ENCODE measurements around the gene KIAA1671.

Gene KIAA1671

DNA sequence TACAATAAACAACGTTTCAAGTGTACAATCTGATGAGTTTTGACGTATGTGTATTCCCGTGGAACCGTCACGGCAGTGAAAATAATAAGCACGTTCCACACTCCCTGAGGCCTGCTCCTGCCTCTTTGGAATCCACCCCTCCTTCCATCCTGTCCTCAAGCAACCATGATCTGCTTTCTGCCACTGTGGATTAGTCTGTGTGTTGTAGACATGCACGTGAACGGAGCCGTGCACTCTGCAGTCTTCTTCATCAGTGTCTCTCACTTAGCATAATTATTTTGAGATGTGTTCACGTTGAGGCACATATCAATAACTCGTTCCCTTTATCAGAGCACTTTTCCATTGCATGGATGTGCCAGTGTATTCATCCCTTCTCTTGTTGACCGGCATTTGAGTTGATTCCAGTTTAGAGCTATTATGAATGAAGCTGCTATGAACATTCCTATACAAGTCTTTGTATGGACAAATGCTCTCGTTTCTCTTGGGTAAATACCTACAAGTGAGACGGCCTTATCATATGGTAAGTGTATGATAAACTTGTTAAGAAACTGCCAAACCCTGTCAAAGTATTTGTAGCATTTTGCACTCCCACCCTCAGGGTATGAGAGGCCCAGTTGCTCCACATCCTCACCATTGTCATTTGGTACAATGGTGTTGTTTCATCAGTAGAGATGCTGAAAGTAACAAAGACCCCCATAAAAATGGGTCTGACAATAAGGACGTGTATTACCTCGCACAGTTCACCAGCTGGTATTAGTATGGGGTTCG, 144.3 kb downstream of the KIAA1671 start:
- no peak for DNase-seq

DNA sequence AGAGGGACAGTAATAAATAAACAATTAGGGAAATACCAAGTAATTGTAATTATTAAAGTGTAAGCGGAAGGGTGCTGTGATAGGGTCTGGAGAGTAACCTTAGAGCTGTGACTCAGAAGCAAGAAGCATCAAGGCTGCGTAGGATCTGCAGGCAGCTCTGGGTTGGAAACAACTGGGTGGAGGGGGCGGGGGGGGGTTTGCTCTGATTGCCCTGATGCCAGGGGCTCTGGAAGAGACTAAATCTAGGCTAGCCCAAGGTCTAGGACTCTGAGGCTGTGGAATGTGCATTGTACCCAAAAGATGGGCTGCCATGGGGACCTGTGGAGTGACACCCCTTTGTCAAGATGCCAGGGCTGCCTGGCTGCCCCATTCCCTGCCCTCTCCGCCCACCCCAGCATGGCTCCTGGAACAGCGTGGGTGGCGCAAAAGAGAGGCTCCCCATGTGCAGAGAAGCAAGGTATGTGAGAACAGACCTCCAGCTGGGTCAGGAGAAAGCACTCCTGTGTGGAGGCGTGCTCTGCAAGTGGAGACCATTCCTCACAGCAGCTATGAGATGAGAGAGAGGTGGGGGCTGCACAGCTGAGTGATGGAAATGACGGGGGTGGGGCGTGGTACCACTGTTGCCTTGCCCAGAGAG, 146.0 kb downstream of the KIAA1671 start:
- no peak for DNase-seq

DNA sequence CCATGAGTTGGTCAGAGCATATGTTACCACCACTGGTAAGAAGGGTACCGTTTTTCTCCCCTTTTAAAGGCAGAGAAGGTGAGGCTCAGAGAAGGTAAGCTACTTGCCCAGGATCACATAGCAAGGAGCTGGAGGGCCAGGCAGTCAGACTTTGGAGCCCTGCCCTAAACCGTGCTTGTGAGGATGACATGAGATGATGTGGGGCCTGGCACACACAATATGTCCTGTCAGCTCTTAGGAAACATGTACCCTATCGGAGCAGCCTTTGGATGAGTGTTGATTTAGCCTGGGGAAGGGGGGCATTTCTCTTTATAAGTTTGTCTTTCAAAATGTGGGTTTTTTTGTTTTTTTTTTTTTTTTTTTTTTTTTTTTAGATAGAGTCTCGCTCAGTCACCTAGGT, 146.7 kb downstream of the KIAA1671 start:
- no peak for DNase-seq

DNA sequence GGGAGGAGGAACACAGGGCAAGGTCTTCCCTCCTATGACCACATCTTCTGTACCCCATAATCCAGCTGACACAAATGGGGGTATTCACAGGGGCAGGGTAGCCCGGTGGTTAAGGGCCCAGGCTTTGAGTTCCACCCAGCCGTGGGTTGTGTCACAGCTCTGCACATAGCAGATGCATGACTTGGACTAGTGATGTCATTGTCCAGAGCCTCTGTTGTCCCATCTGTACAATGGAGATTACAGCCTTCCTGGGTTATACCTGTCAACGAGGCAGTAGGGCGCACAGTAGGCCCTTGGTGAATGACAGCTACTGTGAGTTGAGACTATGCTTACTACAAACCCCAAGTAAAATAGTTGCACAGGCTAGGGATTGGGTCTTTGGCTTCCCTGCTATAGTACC, 147.9 kb downstream of the KIAA1671 start:
- no peak for DNase-seq

DNA sequence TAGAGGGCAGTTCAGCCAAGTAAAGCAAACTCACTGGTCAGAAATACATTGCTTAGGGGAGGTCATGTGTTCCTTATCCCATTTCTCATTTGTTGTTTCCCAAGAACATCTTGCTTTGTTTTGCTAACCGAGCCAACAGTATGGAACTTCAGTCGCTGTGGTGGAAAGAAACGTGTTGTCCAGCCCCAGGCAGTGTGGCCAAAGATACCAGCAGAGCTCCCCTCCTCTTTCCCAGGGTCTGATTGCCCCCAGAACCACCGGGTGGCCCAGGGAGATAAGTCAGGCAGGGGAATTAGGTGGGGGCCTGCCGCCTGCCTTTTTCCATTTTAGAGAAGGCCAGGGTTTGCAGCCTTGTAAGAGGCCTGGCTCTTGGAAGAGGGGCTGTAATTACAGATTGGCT, 148.4 kb downstream of the KIAA1671 start:
- no peak for DNase-seq

DNA sequence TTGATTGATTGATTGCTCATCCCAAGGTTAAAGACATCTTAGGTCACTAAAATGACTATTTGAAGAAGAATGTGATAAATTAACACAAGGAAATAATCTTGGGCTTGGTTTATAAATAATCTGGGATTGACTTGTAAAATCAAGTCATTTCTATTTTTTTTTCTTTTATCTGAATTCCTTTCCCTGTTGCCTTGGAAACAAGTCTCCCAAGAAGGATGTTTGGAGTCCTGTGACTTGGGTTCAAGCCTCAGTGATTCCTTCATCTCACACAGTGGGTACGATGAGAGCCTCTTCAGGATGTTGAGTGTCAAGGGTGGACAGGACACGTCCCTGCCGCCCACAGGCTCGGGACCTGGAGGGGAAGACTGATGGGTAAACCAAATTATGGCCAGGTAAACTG, 149.0 kb downstream of the KIAA1671 start:
- no peak for DNase-seq

DNA sequence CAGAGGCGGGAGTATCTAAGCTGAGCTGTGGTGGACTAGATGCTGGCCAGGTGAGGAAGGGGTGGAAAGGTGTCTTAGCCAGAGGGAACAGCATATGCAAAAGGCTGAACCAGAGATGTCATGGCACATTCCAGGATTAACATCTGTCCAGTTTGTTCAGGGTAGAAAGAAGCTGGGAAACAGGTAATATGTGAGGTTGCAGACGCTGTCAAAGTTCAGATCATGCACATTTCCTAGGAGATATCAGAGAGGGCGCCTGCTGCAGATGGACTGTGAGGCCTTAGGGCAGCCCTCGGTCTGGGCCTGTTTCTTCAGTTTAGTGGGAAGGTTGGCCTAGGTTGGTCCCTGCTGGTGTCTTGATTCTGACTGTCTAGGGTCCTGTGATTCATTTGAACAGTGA, 149.5 kb downstream of the KIAA1671 start:
- no peak for DNase-seq

DNA sequence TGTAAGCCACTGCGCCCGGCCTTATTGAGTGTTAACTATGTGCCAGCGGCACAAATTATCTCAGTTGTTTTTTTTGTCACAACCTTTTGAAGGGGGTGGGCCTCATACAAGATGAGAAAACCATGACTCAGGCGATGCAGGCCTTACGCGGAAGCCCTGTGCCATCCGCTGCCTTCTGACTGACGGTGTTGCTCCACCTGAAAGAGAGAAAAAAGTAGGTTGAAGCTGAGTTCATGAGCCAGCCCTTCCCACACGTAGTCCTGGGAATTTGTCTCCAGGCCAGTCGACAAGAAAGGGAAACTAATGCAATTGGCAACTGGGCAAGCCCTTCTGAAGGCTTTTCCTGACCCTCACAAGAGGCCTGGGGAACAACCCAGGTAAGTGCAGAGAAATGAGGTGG, 150.2 kb downstream of the KIAA1671 start:
- DNase-seq: no peak

DNA sequence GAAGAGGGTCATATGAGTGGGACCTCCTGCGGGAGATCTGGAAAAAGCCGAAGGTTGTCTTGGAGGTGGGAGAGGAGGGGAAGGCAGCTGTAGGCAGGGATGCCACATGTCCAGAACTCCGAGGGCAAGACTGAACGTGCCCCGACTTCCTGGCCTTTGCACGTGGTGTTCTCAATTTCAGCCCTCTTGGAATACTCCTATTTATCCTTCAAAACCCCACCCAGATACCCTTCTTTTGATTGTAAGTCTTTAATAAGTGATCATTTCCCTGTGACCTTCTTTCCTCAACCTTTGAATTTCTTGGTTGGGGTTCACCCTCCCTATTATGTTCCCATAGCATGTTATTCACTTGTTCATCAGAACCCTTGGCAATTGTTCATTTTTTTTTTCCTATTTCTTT, 151.9 kb downstream of the KIAA1671 start:
- no peak for DNase-seq

DNA sequence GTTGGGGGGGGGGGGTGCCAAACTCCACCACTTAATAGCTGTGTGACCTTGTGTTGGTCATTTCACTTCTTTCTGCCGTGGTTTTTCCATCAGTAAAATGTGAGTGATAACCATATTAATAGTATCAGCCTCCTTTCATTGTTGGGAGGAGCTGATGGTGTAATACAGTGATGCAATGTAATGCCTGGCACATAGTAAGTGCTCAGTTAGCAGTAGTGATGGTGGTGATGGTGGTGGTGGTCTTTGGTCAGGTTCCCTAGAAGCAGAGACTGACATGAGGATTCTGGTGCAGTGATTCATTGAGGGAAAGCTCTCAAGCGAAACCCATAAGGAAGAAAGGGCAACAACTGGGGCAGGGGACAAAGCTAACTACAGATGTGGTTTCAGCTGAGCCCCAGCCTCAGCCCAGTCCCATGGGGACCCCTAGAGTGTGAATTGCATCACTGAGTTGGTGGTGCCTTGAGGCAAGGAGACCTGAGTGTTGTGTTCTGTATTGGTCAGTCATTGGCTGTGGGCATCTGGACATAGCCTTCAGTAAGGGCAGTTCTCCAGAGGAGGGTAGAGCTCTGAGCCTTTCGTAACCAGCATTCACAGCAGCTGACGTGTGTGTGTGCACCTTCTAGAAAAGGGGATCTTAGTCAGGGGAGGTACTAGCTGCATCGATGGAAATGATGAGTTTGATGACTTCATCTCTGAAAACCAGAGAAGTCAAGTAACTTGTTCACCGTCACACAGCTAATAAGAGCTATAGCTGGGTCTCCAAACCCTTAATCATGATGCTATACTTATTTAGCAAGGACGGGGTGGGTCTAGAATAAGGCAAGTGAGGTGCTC, 153.5 kb downstream of the KIAA1671 start:
- DNase-seq: no peak

DNA sequence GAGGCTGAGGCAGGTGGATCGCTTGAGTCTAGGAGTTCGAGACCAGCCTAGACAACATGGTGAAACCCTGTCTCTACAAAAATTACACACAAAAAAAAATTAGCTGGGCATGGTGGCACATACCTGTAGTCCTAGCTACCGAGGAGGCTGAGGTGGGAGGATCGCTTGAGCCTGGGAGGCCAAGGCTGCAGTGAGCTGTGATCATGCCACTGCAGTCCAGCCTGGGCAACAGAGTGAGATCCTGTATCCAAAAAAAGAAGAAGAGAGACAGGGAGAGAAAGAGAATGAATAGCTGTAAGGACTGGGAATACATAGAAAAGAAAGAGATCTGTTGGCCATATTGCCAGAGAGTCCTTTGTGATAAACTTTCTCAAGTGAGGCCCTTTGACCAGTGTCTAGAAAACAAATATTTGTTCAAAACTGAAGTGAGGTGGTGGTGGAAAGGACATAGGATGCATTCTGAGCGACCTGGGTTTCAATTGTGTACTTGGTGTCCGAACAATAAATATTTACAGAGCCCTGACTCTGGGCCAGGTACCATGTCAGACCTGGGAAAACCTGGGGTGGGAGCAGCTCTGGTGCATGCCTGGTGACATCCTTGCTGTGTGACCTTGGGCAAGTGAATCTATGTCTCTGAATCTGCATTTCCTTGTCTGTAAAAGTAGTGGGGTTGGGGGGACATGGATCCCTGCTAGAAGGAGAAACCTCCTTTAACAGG, 157.5 kb downstream of the KIAA1671 start:
- DNase-seq: no peak

DNA sequence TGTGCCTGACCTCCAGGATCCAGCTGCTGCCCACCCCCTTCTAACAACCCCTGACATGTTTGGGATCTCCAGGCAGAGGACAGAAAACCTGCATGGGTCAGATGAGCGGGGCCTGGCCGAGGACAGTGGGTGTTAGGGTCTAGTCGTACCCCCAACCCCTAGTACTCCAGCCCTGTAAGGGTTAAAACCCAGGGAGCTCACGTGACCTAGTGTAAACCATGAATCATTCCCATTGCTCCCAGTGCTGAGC, 158.0 kb downstream of the KIAA1671 start:
- DNase-seq: no peak

DNA sequence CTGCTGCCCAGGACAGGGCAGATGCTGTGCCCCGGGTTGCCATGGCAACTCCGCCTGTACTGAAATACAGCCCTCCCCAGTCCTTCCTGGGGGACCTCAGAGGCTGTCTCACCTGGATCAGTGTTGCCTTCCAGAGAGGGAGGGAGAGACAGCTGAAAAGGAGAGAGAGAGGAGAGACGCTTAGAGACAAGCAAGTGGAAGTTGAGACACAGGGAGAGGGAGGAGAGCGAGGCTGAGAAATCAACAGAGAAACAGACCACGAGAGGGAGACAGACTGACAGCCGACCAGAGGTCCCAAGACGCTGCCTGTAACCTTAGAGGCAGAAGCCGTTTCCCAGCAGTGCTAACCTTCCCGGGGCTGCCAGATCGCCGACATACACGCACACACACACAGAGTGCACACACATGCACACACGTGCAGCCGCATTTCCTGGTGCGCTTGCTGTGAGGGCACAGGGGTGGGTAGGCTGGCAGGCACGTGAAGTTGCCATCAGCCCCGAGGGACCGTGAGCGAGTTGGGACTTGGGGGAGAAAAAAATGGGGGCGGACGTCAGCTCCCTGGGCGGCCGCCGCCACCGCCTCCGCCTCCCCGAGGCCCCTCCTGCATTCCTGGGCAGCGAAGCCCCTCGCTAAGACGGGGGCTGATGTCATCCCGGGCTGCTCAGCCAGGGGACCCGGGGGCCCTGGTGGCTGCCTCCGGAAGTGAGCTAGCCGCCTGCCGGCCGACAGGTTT, 158.5 kb downstream of the KIAA1671 start:
- DNase-seq: no peak

DNA sequence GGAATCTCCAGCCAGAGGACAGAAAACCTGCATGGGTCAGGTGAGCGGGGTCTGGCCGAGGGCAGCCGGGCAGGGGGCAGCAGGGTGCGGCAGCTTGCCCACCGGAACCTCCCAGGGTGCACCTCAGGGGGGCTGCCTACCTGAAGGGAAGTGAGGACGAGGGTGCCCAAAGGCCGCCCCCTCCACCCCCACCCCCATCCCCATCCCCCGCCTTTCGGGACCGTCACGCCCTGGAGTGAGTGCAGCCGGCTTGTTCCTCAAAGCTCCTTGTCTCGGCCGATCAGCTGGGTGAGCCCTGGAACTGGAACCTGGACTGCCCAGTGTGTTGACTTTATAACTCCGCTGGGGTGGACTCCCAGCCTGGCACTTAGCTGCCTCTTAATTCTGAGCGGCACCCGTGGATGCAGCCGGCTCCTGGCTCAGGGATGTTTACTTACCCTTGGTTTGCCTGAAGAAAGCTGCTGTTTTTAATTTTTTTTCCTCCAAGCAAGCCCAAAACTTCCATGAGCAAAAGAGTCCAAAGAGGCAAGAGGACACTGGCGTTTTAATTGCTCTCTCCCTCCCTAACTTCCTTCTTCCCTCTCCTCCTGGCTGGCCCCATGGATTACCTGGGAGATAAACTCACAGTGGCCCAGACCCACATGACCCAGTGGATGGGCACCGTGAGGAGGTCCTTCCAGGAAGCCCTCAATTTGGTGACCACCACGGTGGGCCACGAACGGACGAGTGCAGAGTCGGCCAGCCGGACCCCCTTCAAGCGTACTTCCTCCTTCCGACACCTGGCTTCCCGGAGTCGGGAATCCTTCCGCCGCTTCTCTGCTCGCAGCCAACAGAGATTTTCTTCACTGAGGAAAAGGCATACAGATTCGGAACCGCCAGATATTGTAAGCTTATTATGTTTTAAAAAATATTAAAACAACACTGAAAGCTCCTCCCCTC, 159.3 kb downstream of the KIAA1671 start:
- DNase-seq: no peak

DNA sequence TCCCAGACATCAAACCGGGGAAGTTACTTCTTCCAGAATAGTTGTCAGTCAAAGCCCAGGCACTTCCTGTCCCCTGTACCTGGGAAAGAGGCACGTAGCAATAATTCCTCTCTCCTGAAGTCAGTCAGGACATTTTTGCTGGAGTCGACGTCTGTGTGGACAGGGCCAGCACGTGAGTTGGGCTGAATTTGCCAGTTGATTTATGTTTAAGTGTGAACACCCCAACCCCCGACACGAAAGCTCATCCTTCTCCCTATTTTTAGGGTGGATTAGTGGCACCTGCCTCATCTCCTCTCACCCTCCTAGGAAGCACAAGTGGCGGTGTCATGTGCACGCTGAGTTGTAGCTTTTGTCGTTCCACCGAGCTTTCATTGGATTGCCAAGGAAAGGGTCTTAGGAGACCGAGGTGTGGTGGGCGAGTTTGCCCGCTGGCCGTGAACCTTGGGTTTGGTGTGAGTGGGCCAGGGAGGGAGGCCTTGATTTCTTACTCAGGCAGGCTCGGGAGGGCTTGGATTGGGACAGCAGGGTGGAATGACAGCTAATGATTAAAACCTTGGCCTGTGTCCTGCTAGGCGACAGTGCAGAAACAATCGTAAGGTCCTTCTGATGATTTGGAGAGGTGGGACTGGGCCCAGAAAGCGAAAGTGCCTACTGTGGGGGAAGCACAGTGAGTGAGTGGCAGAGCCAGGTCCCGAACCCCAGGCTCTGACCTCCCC, 160.2 kb downstream of the KIAA1671 start:
- DNase-seq: no peak

DNA sequence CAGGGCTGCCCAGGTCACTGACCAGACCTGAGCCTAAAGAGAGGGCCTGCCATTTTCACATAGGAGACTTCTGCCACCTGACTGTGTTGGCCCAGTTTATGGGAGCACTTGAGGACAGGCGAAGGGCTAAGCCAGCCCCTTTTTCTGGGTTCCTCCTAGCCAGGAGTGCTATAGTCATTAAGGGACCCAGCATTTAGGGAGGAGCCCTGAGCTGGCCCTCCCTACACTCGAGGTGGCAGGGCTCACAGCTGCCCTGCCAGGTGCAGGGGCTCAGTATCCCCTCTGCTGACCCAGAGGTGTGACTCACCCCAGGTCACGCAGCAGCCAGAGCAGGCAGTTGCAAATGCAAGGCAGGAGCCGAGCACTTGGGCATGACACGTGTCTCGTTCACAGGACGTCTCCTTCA, 160.8 kb downstream of the KIAA1671 start:
- DNase-seq: no peak

DNA sequence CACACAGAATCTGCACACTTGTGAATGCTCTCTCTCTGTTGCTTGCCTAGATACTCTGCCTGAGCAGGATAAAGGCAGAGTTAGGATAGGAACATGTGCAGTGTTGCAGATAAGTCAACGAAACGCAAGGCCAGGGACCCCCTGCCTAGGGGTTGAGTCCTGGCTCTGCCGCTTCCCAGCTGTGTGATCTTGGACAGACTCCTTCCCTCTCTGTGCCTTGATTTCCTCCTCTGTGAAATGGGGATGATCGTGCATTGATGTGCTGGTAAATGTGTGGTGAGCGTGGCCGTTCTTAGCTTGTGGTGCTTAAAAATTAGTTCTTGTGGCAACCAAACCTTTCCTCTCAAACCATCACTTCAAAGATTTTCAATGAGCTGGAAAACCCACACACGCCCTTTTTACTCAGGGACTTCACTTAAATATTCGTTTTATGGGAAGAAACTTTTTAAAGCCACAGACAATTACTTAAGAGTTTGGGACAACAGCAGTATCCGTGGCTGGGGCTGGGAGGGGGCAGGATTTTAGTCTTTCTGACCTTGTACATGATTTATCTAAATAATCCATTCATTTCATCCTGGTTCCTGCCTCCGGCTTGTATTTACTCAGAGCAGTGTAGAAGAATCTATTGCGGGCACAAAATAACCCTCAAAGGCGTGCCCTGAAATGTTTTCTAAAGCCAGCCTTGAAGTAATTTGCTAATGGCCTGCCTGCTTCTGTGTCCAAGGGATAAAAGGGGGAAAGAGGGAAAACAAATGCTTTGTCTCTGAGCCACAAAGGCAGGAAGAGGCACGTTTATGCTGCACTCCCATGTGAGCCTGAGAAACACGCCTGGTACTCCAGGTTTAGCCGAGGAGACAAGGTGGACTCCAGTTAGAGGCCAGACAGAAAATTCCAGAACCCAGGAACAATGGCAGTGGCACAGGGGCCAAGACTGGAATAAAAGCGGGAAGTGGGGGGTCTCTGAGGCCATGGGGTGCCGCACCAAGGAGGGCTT, 162.2 kb downstream of the KIAA1671 start:
- no peak for DNase-seq

DNA sequence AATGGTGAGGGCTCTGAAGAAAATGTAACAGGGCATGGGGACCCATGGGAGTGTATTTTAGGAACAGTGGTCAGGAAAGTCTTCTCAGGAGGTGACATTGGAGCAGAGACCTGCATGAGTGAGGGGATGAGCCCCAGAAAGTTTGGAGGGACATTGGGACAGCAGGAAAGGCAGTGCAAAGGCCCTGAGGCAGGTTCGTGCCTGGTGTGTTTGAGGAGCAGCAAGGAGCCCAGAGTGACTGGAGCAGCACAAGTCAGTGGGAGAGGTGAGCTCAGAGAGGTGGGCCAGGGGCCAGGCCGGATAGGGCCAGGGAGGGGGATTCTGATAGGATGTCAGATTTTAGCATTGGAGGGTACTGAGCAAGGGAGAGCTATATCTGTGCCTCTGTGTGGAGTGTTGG, 167.1 kb downstream of the KIAA1671 start:
- DNase-seq: no peak

DNA sequence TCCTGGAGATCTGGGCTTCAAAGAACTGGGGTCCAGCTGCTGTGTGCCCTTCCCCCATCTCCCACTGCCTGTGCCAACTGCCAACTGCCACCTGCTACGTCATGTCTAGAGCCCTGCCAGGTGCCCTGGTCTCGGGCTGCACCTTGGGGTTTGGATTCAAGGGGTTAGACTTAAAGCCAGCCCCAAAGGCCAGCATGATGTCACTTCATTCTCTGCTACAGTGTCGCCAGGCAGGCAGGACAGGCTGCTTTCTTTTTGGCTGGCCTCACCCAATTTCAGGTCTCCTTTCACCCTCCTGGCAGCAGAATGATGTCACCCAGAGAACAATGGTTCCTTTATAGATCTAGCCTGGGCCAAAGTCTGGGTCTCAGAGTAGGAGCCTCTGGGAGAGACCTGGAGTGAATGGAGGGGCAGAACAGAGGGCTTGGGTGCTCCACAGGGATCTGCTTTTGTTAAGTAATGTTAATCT, 167.6 kb downstream of the KIAA1671 start:
- no peak for DNase-seq
